Karpas-422 (cell line): ENCODE measurements around the gene COL11A2. TPM values are rescaled to one million over a fixed set of nuclear protein-coding genes. Genes with fewer than 3 reads are reported as not detected.
A peak's percentile ranks its signal among the peaks of the same experiment; 100 is the strongest.

ENCODE experiments used
- DNase-seq: peaks from one replicate; pipeline ENCODE4 v3.0.0-alpha.2; 2015
- H2AFZ ChIP-seq: fragments of 200-600 bp; sonication (generic); 2 replicates; pipeline ENCODE4 v1.6.1; 2014; ENCODE audit warnings: antibody characterized with exemption, low read length, mixed read lengths
- H3K27ac ChIP-seq: fragments of 200-600 bp; sonication (generic); 2 replicates; pipeline ENCODE4 v1.5.1; 2014; ENCODE audit warnings: mild to moderate bottlenecking, low read length, moderate library complexity
- H3K27me3 ChIP-seq: fragments of 200-600 bp; sonication (generic); 2 replicates; pipeline ENCODE4 v1.6.1; 2014; ENCODE audit warnings: low read length, mixed read lengths
- H3K36me3 ChIP-seq: fragments of 200-600 bp; sonication (generic); 2 replicates; pipeline ENCODE4 v1.6.1; 2014; ENCODE audit warnings: low read length, mixed read lengths; ENCODE audit not compliant: insufficient read depth
- H3K4me1 ChIP-seq: fragments of 200-600 bp; sonication (generic); 2 replicates; pipeline ENCODE4 v1.6.1; 2014; ENCODE audit warnings: mild to moderate bottlenecking, low read length, mixed read lengths
- H3K4me2 ChIP-seq: fragments of 200-600 bp; sonication (generic); 2 replicates; pipeline ENCODE4 v1.6.1; 2014; ENCODE audit warnings: low read length, low read depth, mild to moderate bottlenecking; ENCODE audit not compliant: poor library complexity, severe bottlenecking
- H3K4me3 ChIP-seq: fragments of 200-600 bp; sonication (generic); 2 replicates; pipeline ENCODE4 v1.5.1; 2014; ENCODE audit warnings: mild to moderate bottlenecking, antibody characterized with exemption, low read length, mixed read lengths
- H3K79me2 ChIP-seq: fragments of 200-600 bp; sonication (generic); 2 replicates; pipeline ENCODE4 v1.6.1; 2014; ENCODE audit warnings: mild to moderate bottlenecking, low read length, mixed read lengths
- H3K9ac ChIP-seq: fragments of 200-600 bp; sonication (generic); 2 replicates; pipeline ENCODE4 v1.6.0; 2014; ENCODE audit warnings: low read length
- H3K9me2 ChIP-seq: fragments of 200-600 bp; sonication (generic), shearing (Covaris generic); replicated peaks from 2 replicates; pipeline ENCODE4 v1.6.0; 2014; ENCODE audit warnings: mild to moderate bottlenecking, low read length, moderate library complexity; ENCODE audit not compliant: insufficient read depth
- H3K9me3 ChIP-seq: fragments of 300-700, 200-600 bp; sonication (generic); 2 replicates; pipeline ENCODE4 v1.6.1; 2014; ENCODE audit warnings: low read length, mixed read lengths
- H4K20me1 ChIP-seq: fragments of 200-600 bp; sonication (generic); 2 replicates; pipeline ENCODE4 v1.6.1; 2014; ENCODE audit warnings: mild to moderate bottlenecking, antibody characterized with exemption, low read length, low read depth; ENCODE audit not compliant: insufficient read depth
- total RNA-seq: library from RNA; depleted of rRNA; stranded (reverse); fragments of >200 nt; shearing (Covaris generic); gene quantifications from 2 replicates; pipeline ENCODE4 v1.2.3, GENCODE V29; 2014; ENCODE audit warnings: low replicate concordance

The COL11A2 gene
- total RNA-seq, 1 experiment from 2014 or later: 0.41 TPM

DNA sequence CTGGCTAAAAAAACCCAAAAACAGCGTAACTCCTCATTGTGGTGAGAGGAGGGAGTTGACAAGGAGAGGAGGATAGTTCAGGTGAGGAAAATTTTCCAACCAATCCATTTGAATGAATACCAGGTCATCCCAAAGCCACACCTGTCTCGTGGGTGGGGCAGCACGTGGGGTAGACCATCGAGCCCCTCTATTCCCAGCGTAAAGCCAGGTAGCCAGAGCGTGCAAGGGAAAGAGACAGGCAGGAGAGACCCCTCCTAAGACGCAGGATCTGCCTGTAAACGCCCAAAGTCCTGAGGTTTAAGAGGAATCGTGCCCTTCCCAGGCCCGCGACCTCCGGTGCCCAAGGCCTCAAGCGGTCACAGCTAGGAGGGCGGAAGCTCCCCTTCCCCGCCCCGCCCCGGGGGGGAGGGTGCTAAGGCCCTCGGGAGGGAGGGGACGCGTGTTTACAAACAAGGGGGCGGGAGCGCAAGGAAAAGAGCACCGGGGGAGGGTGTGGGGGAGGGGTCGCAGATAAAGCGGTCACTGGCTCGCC lies 7.5 kb upstream of the COL11A2 start:
- Histone ChIP-seq H4K20me1 (no peaks in the 10 kb centered on the region; the same call in 1 of the 2 replicates), H3K27me3 (no peaks in the 10 kb centered on the region), H3K36me3 (peaks cover 41% of the 10 kb centered on the region), H3K79me2 (peaks cover 49% of the 10 kb centered on the region), H3K9me2 (no peaks in the 10 kb centered on the region), H3K4me1 (peaks cover 44% of the 10 kb centered on the region), H3K9me3 (no peaks in the 10 kb centered on the region), H3K4me2 (peak overlapping the region; percentile 97), H3K4me3 (peak overlapping the region; percentile 100), H3K9ac (peak overlapping the region; percentile 100), H3K27ac (peak overlapping the region; percentile 89), H2AFZ (peak overlapping the region; percentile 96; the same call in 1 of the 2 replicates)
- DNase-seq: peak; percentile 92

DNA sequence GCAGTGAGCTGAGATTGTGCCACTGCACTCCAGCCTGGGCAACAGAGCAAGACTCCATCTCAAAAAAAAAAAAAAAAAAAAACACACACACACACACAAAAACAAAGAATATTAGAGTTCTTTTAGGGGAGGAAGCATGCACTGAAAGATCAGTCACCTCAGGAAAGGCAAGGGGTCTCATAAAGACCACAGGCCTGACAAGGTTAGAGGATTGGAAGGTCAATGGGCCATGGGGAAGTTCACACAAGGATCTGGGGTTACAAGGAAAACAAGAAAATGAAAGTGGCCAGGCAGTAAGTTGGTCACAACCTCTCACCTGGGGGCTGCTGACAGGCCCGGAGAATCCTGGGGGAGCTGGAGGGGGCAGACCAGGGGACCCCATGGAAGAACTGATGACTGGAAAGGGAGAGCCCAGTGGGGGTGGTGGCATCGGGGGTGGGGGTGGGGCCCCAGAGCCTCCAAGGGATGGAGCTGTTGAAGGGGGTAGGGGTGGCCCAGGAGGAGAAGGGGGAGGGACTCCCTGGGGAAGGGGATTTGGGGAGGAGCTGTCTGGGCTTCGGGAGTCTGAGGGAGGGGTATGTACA lies 6.7 kb upstream of the COL11A2 start:
- H3K79me2 ChIP-seq: peaks cover 49% of the 10 kb centered on the region
- H4K20me1 ChIP-seq: no peaks in the 10 kb centered on the region; the same call in 1 of the 2 replicates
- peaks cover 39% of the 10 kb centered on the region for H3K4me1 ChIP-seq
- peak overlapping the region; percentile 100 for H3K9ac ChIP-seq
- H3K27me3 ChIP-seq: no peaks in the 10 kb centered on the region
- no peak overlapping the region for H2AFZ ChIP-seq
- no peaks in the 10 kb centered on the region for H3K9me2 ChIP-seq
- peak overlapping the region; percentile 97 for H3K4me2 ChIP-seq
- DNase-seq: no peak
- peak overlapping the region; percentile 100 for H3K4me3 ChIP-seq
- H3K9me3 ChIP-seq: no peaks in the 10 kb centered on the region
- H3K27ac ChIP-seq: peak overlapping the region; percentile 89; the same call in 1 of the 2 replicates
- peaks cover 41% of the 10 kb centered on the region for H3K36me3 ChIP-seq

DNA sequence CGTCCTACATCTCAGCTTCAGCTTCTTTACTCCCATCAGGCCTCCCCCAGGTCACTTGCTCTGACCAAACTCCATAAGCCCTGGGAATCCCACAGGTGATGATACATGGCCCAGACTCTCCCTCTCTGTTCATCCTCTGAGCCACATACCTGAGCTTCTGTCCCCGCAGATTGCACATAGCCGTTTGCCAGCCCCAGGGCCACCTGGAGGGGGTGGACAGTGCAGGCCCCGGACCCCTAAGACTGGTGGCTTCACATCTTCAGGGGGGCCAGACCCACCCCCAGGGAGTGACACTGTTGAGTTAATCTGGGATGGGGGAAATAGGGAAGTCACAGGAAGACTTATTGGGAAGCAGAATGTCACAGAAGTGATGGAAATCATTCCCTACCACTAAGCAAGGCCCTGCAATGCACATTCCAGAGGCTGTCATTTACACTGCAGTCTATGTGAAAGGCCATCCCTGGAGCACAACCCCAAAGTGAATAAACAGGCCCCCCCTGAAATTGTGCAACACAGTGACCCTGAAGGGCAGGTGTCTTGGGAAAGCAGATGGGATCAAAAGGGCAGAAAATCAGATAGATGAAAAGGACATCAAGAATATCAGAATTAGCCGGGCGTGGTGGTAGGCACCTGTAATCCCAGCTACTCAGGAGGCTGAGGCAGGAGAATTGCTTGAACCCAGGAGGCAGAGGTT lies 6.0 kb upstream of the COL11A2 start:
- DNase-seq: no peak
- no peak overlapping the region for H2AFZ ChIP-seq
- peak overlapping the region; percentile 100 for H3K9ac ChIP-seq
- no peaks in the 10 kb centered on the region for H3K27me3 ChIP-seq
- H3K36me3 ChIP-seq: peaks cover 41% of the 10 kb centered on the region
- no peak overlapping the region for H3K4me3 ChIP-seq
- no peaks in the 10 kb centered on the region for H3K9me2 ChIP-seq
- H3K4me2 ChIP-seq: peak overlapping the region; percentile 23
- no peak overlapping the region for H3K27ac ChIP-seq
- H3K79me2 ChIP-seq: peaks cover 49% of the 10 kb centered on the region
- H4K20me1 ChIP-seq: no peaks in the 10 kb centered on the region; the same call in 1 of the 2 replicates
- H3K4me1 ChIP-seq: peaks cover 36% of the 10 kb centered on the region
- H3K9me3 ChIP-seq: no peaks in the 10 kb centered on the region

DNA sequence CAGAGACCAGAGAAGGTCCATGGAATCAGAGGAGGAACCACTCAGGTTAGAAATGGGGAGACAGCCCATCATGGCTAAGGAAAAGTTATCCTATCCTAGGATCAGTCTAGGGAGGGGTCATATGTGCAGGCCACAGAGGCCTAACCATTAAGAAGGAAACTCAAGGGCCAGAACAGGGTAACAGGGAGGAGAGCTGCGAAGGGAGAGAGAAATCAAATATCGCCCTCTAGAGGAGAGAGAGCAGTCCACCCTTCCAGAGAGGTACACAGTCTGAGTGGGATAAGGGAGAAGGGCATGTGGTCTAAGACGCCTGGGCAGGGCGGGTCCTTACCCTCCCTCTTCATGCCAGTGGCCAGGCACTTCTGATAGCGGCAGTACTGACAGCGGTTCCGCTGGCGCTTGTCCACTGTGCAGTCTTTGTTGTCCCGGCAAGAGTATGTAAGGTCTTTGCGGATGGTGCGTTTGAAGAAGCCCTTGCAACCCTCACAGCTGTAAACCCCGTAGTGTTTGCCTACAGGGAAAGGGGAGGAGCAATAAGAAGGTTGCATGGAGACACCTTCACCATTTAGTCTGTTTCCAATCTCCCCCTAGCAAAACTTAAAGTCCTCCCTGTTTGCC lies 5.3 kb upstream of the COL11A2 start:
- peak; percentile 88 for DNase-seq
- peak overlapping the region; percentile 23 for H3K9ac ChIP-seq
- peaks cover 36% of the 10 kb centered on the region for H3K4me1 ChIP-seq
- no peak overlapping the region for H3K4me3 ChIP-seq
- H3K27me3 ChIP-seq: no peaks in the 10 kb centered on the region
- no peak overlapping the region for H3K27ac ChIP-seq
- H3K4me2 ChIP-seq: no peak overlapping the region
- H3K79me2 ChIP-seq: peaks cover 49% of the 10 kb centered on the region
- no peaks in the 10 kb centered on the region for H3K9me2 ChIP-seq
- H4K20me1 ChIP-seq: no peaks in the 10 kb centered on the region; the same call in 1 of the 2 replicates
- H3K36me3 ChIP-seq: peaks cover 34% of the 10 kb centered on the region
- H2AFZ ChIP-seq: no peak overlapping the region
- no peaks in the 10 kb centered on the region for H3K9me3 ChIP-seq

DNA sequence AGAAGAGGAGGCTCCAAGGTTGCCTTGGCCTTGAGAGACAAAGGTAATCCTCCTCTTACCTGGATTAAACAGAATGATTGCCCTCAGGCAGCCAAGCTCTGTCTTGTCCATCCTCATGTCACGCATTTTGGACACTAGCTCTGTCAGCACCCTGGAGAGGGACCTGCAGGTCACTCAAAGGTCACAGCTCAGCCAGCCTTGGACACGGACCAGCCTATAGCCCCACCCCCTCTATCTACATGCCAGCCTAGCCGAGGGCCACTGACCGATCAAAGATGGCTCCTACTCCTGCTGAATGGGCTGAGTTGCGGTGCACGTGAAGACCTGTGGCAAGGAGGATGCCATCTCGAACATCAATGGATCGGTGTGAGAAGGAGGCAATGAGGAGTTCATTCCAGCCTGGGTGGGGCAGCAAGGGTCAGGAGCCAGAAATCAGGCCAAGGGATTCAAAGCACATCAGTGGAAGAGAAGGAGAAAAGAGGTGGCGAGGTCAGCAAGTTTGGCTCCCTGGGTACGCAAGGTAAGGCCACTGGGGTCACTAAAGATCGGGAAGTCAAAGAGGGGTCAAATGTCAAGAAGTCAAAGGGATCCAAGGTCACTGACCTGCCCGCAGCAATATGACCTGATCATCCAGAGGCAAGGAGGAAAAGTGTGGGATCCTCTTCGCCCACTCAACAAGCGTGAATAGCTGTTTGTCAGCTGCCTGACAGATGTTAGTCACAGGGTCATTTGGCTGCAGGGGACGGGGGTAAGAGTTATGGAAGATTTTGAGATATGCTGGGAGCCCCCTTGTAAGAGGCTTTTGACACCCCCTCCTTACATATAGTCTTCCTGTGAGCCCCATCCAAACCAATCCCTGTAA lies 3.3 kb upstream of the COL11A2 start:
- H3K27ac ChIP-seq: no peak overlapping the region
- no peaks in the 10 kb centered on the region; the same call in 1 of the 2 replicates for H4K20me1 ChIP-seq
- peaks cover 23% of the 10 kb centered on the region for H3K36me3 ChIP-seq
- H3K27me3 ChIP-seq: no peaks in the 10 kb centered on the region
- H2AFZ ChIP-seq: no peak overlapping the region
- peaks cover 30% of the 10 kb centered on the region for H3K79me2 ChIP-seq
- H3K9me3 ChIP-seq: no peaks in the 10 kb centered on the region
- H3K4me1 ChIP-seq: peaks cover 23% of the 10 kb centered on the region
- no peak overlapping the region for H3K4me2 ChIP-seq
- no peak overlapping the region for H3K4me3 ChIP-seq
- no peak for DNase-seq
- no peak overlapping the region for H3K9ac ChIP-seq
- H3K9me2 ChIP-seq: no peaks in the 10 kb centered on the region

DNA sequence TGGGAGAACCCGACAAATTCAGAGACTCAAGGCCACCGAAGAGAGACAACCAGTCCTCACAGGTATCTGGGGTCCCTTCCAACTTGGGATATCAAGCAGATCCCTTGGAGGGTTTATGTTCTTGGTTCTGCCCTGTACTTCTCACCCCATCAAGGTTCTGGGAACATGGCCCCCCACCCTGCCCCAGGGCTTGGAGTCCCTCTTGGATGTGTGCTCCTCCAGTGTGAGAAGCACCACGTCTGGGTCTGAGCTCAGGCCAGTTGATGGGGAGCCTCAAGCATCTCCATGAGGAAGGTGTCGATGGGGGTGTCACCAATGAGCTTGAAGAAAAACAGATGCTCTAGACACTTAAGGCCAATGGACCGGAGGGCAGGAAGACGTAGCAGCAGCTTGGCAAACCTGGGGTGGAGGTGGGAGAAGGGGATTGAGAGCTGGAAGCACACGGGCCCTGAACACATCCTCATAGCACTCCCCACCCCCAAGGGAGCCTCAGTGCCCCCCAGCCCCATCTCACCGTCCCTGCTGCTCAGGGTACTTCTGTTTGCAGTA lies 2.2 kb upstream of the COL11A2 start:
- H3K27me3 ChIP-seq: no peaks in the 10 kb centered on the region
- no peak overlapping the region for H2AFZ ChIP-seq
- no peak for DNase-seq
- peaks cover 20% of the 10 kb centered on the region for H3K79me2 ChIP-seq
- no peaks in the 10 kb centered on the region for H3K9me3 ChIP-seq
- no peaks in the 10 kb centered on the region; the same call in 1 of the 2 replicates for H4K20me1 ChIP-seq
- no peak overlapping the region for H3K9ac ChIP-seq
- no peak overlapping the region for H3K27ac ChIP-seq
- H3K9me2 ChIP-seq: no peaks in the 10 kb centered on the region
- H3K4me2 ChIP-seq: no peak overlapping the region
- H3K4me1 ChIP-seq: peaks cover 23% of the 10 kb centered on the region
- H3K36me3 ChIP-seq: peaks cover 23% of the 10 kb centered on the region
- H3K4me3 ChIP-seq: no peak overlapping the region

DNA sequence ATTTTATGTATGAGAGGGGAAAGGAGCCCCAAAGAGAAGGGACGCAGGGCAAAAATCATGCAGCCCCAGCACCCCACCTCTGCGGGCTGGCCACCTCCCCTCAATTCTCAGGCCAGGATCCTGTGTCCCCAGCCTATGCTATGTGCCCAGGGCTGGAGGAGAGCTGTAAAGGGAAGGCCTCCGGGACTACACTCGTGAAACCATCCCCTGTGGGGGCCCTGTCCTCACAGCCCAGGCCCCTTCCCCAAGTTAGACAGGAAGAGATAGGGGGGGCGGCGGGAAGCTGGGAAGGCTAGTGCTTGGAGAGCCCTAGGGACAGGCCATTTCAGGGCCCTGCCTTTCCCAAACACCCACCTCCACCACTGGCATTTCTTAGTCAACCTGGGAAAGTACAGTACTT lies 1.4 kb upstream of the COL11A2 start:
- H4K20me1 ChIP-seq: no peaks in the 10 kb centered on the region; the same call in 1 of the 2 replicates
- no peak overlapping the region for H2AFZ ChIP-seq
- no peaks in the 10 kb centered on the region for H3K9me2 ChIP-seq
- DNase-seq: no peak
- H3K36me3 ChIP-seq: peaks cover 23% of the 10 kb centered on the region
- H3K27me3 ChIP-seq: no peaks in the 10 kb centered on the region
- H3K4me1 ChIP-seq: peaks cover 15% of the 10 kb centered on the region
- H3K4me3 ChIP-seq: no peak overlapping the region
- no peak overlapping the region for H3K4me2 ChIP-seq
- H3K27ac ChIP-seq: no peak overlapping the region
- H3K9me3 ChIP-seq: no peaks in the 10 kb centered on the region
- no peak overlapping the region for H3K9ac ChIP-seq
- peaks cover 12% of the 10 kb centered on the region for H3K79me2 ChIP-seq
